ENCODE measurements around the gene XAGE3.
"Not testable (repeated sequence)": the region's sequence is repeated elsewhere in the genome, so short reads cannot be mapped to it uniquely, and the experiment has no call there.

XAGE3 gene

GRCh38 chrX:52873825-52874224 is 5.9 kb upstream of the XAGE3 start:
- H3K27me3 Mint-ChIP-seq; H3K4me3 Mint-ChIP-seq; H3K36me3 Mint-ChIP-seq (ENCODE audit: low read depth); H3K4me1 Mint-ChIP-seq (ENCODE audit: low read depth); H3K27ac Mint-ChIP-seq; H3K9me3 Mint-ChIP-seq: not testable (repeated sequence)

GRCh38 chrX:52870046-52870445 is 2.2 kb upstream of the XAGE3 start:
- Mint-ChIP-seq H3K27ac (no peak overlapping the region), H3K9me3 (no peaks in the 10 kb centered on the region), H3K4me1 (ENCODE audit: low read depth) (no peaks in the 10 kb centered on the region), H3K27me3 (no peaks in the 10 kb centered on the region), H3K4me3 (no peak overlapping the region), H3K36me3 (ENCODE audit: low read depth) (no peaks in the 10 kb centered on the region)

GRCh38 chrX:52865343-52865998 is 2.4 kb downstream of the XAGE3 start:
- Mint-ChIP-seq H3K36me3 (ENCODE audit: low read depth) (no peaks in the 10 kb centered on the region), H3K27me3 (no peaks in the 10 kb centered on the region), H3K4me1 (ENCODE audit: low read depth) (no peaks in the 10 kb centered on the region), H3K9me3 (no peaks in the 10 kb centered on the region), H3K4me3 (no peak overlapping the region), H3K27ac (no peak overlapping the region)

- H3K9me3 Mint-ChIP-seq; H3K27ac Mint-ChIP-seq; H3K36me3 Mint-ChIP-seq (ENCODE audit: low read depth); H3K4me3 Mint-ChIP-seq; H3K4me1 Mint-ChIP-seq (ENCODE audit: low read depth): not testable (repeated sequence)
- H3K27me3 Mint-ChIP-seq, result peaks cover 14% of the 10 kb centered on the region
These were observed 10.8 kb downstream of the XAGE3 start for GRCh38 chrX:52856991-52857525.

- peaks cover 15% of the 10 kb centered on the region for H3K27me3 Mint-ChIP-seq
- H3K4me1 Mint-ChIP-seq (ENCODE audit: low read depth), result no peaks in the 10 kb centered on the region
- no peaks in the 10 kb centered on the region for H3K36me3 Mint-ChIP-seq (ENCODE audit: low read depth)
- H3K9me3 Mint-ChIP-seq, result no peaks in the 10 kb centered on the region
- no peak overlapping the region for H3K27ac Mint-ChIP-seq
- no peak overlapping the region for H3K4me3 Mint-ChIP-seq
These were observed 15.6 kb downstream of the XAGE3 start for GRCh38 chrX:52852110-52852860.

- not testable (repeated sequence) for H3K27me3 Mint-ChIP-seq; H3K4me1 Mint-ChIP-seq (ENCODE audit: low read depth); H3K27ac Mint-ChIP-seq; H3K4me3 Mint-ChIP-seq; H3K36me3 Mint-ChIP-seq (ENCODE audit: low read depth); H3K9me3 Mint-ChIP-seq
These were observed 24.3 kb downstream of the XAGE3 start for GRCh38 chrX:52843619-52844018.

GRCh38 chrX:52839137-52839536 is 28.7 kb downstream of the XAGE3 start:
- H3K4me3 Mint-ChIP-seq, result no peak overlapping the region
- no peaks in the 10 kb centered on the region for H3K27me3 Mint-ChIP-seq
- H3K9me3 Mint-ChIP-seq, result no peaks in the 10 kb centered on the region
- H3K4me1 Mint-ChIP-seq (ENCODE audit: low read depth), result no peaks in the 10 kb centered on the region
- no peaks in the 10 kb centered on the region for H3K36me3 Mint-ChIP-seq (ENCODE audit: low read depth)
- no peak overlapping the region for H3K27ac Mint-ChIP-seq

GRCh38 chrX:52830551-52830950 is 37.3 kb downstream of the XAGE3 start:
- Mint-ChIP-seq H3K27me3 (peaks cover 6% of the 10 kb centered on the region), H3K9me3 (no peaks in the 10 kb centered on the region), H3K36me3 (ENCODE audit: low read depth) (no peaks in the 10 kb centered on the region), H3K4me3 (no peak overlapping the region), H3K27ac (no peak overlapping the region), H3K4me1 (ENCODE audit: low read depth) (no peaks in the 10 kb centered on the region)

GRCh38 chrX:52824608-52825007 is 43.3 kb downstream of the XAGE3 start:
- Mint-ChIP-seq H3K36me3 (ENCODE audit: low read depth) (no peaks in the 10 kb centered on the region), H3K27ac (no peak overlapping the region), H3K27me3 (no peaks in the 10 kb centered on the region), H3K9me3 (no peaks in the 10 kb centered on the region), H3K4me3 (no peak overlapping the region), H3K4me1 (ENCODE audit: low read depth) (no peaks in the 10 kb centered on the region)

GRCh38 chrX:52821079-52821760 is 46.7 kb downstream of the XAGE3 start:
- no peaks in the 10 kb centered on the region for H3K27me3 Mint-ChIP-seq
- no peaks in the 10 kb centered on the region for H3K9me3 Mint-ChIP-seq

GRCh38 chrX:52819788-52820187 is 48.1 kb downstream of the XAGE3 start:
- Mint-ChIP-seq H3K4me3 (no peak overlapping the region), H3K36me3 (ENCODE audit: low read depth) (no peaks in the 10 kb centered on the region), H3K9me3 (no peaks in the 10 kb centered on the region), H3K4me1 (ENCODE audit: low read depth) (no peaks in the 10 kb centered on the region), H3K27me3 (no peaks in the 10 kb centered on the region), H3K27ac (no peak overlapping the region)

More at GRCh38 chrX:52821079-52821760, 46.7 kb downstream of the XAGE3 start:
- Mint-ChIP-seq H3K4me1 (ENCODE audit: low read depth) (no peaks in the 10 kb centered on the region), H3K27ac (no peak overlapping the region), H3K4me3 (no peak overlapping the region), H3K36me3 (ENCODE audit: low read depth) (no peaks in the 10 kb centered on the region)

Data from stimulated activated naive CD8-positive, alpha-beta T cell treated with anti-CD3 and anti-CD28 coated beads, Interleukin-15, Interleukin-2, amounts not matched to agents 100 ng/mL and 50 ng/mL, for 24 hours (primary cell).